SHP77 (cell line): ENCODE measurements around the gene ADAMTS2.
"Not testable (repeated sequence)": the region's sequence is repeated elsewhere in the genome, so short reads cannot be mapped to it uniquely, and the experiment has no call there.

Experiments used
- DNase-seq, 2 experiments: peaks; one replicate each; lab custom pipeline; 2025; lab: John Stamatoyannopoulos, UW

Gene ADAMTS2

GRCh38 chr5:179217356-179217755 lies 127.9 kb downstream of the ADAMTS2 start:
- no peak for DNase-seq

DNA sequence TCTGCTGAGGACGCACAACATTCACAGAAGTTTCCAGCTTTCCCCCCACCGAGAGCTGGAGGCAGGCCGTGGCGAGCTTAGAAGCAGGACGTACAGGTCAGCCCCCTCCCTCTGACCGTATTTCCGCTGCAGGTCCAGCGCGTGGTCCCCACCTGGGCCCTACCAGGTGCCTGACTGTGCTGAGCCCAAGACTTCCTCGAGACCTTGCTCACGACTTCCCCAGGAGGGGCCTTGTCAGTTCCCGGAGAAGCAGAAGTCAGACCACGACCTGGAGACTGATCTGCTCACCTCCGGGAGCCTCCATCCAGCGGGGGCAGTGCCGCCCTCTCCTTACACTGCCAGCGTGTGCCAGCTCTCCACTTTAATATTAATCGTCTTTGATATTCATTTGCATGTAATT lies 128.9 kb downstream of the ADAMTS2 start:
- not testable (repeated sequence) for DNase-seq

- no peak for DNase-seq
Observed at GRCh38 chr5:179215576-179215975, 129.7 kb downstream of the ADAMTS2 start.

- DNase-seq, result no peak
Observed at GRCh38 chr5:179214678-179215077, 130.6 kb downstream of the ADAMTS2 start.

DNA sequence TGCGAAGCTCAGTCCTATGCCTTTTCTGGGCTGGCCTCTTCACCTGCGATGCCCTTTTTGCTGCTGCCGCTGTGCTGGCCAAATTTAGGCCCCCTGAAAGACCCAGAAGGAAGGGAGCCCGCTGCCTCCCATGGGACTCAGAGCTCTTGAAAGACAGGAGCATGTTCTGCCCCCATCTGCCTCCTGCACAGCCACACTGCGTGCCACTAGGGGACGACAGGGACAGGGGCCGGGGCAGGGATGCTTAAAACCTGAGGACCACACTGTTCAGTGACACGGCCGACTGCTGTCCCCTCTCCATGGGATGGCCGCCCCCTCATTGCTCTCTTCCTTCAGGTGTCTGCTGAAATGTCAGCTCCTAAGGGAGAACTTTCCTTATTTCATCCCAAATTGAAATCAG lies 132.4 kb downstream of the ADAMTS2 start:
- DNase-seq, result no peak

GRCh38 chr5:179211631-179212030 lies 133.6 kb downstream of the ADAMTS2 start:
- DNase-seq, result no peak

- no peak for DNase-seq
Observed at GRCh38 chr5:179211068-179211467, 134.2 kb downstream of the ADAMTS2 start.

- DNase-seq, result no peak
Observed at GRCh38 chr5:179210478-179210877, 134.8 kb downstream of the ADAMTS2 start.

- no peak for DNase-seq
Observed at GRCh38 chr5:179209359-179210150, 135.7 kb downstream of the ADAMTS2 start.

DNA sequence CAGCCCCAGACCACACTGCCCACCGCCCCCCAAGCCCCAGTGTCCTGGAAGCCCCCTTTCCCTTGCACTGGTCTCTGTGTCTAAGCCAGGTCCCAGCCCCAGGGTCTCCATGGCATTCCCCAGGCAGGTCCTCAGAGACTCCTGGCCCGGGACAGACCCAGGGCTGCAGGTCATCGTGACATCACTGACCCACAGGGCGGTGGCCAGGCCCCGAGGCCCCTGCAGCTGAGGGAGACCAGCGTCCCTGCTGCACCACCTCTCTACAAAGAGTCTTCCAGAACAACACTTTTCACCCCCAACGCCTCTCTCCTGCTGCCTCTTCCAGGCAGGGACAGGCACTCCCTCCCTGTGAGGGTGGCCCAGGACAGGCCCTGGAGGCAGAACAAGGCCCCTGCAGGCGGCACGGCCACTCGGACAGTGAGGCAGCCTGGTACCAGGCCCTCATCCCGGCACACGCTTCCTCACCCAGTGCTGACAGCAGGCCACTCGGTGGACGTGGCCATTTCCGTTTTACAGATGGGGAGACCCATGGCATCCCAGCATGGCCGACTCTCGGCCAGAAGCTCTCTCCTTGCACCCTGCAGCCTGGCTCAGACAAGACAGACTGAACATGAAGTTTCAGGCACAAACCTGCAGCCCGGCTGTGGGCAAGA lies 136.4 kb downstream of the ADAMTS2 start:
- no peak for DNase-seq

DNA sequence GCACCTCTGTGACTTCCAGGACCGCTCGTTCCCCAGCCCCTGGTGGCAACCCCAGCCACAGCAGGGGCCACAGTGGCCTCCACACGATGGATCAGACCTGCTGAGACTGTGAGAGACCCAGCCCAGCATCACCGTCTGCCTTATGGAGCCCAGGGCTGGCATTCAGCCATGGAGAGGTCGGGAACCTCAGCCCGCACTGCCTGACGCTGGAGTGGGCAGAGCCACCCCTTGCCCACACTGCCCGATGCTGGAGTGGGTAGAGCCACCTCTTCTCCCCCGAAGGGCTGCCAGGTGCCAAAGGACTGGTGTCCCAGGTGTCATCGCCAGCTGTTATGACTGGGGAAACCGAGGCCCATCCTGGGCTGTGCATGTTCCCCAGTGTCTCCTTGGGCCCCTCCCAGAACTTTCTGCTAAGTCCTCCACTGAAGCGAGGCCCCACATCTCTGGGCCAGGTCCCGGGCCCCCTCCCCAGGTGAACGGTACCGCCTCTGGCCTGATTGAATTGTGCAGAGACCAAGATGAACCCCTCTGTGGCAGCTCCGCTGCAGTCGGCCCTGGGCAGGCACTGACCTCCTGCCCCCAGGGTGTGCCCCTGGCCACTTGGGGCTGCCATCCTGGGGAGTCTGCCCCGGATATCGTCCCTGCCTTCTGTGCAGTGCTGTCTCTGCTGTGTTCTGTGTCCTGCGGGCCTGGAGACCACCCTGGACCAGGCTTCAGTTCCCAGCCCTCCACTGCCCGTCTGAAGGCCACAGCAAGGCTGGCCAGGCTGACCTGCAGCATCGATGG lies 137.1 kb downstream of the ADAMTS2 start:
- DNase-seq, result no peak

DNA sequence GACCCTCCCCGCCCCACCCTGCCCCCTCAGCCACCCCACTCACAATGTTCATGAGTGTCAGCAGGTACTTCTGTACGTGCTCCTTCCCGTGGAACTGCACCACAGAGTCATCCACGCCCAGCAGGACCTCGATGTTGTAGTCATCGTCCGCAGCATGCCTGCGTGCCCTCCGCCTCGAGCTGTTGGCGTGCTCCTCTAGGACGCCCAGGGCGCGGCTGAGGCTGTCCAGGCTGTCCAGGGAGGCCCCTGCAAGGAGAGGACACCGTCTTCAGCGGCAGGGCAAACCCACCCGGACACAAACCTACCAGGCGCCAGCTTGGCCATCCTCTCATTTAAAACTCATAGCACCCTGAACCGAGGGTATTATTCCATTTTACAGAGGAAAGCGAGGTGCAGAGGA lies 137.8 kb downstream of the ADAMTS2 start:
- no peak for DNase-seq

DNA sequence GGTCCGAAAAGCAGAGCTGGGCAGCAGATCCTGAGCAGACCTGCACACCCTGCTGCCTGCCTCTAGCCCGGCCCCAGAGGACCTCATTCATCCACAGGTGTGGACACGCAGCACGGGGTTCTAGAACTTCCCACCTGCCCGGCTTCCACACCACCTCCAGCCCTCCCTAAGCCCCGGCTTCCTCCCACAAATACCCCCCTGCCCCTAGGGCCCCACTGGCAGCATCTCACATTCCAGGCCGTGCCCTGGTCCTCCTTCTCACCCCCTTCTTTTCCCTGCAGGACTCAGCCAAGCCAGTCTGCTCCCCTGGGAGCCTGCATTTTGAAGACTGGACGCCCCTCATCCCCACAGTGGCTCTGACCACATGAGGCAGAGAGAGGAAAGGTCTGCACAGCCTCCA lies 138.9 kb downstream of the ADAMTS2 start:
- no peak for DNase-seq

DNA sequence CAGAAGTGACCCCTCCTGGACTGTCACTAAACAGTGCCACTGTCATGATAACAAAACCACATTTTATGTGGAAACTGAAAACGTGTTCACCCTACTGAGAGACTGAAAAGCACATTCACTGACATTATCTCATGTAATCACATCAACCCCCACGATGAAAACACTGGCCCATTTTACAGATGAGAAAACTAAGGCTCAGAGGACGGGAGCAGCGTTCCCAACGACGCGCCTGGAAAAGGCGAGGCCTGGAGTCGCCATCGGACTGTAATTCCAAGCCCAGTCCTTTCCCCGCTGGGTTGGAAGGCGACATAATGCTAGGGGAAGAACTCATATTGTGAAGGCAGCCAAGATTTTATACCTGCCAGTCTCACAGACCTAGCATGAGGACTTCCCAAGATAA lies 140.0 kb downstream of the ADAMTS2 start:
- DNase-seq, result no peak

DNA sequence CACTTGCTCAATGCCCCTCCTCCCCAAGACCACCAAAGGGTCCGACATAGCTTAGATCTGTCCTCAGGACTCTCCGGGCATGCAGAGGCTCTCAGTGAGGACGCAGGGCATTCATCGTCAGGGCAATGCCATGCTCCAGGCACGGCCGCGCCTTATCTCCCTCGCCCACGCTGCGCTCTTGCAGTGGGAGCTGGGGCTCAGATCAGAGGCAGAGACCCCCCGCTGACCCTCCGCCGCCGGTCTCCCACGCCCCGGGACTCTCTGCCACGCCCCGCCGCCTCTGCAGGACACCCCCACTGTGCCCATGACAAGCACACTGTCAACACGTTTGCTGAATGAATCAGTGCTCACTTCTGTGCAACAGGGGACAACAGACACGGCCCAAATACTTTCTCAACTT lies 140.7 kb downstream of the ADAMTS2 start:
- no peak for DNase-seq

DNA sequence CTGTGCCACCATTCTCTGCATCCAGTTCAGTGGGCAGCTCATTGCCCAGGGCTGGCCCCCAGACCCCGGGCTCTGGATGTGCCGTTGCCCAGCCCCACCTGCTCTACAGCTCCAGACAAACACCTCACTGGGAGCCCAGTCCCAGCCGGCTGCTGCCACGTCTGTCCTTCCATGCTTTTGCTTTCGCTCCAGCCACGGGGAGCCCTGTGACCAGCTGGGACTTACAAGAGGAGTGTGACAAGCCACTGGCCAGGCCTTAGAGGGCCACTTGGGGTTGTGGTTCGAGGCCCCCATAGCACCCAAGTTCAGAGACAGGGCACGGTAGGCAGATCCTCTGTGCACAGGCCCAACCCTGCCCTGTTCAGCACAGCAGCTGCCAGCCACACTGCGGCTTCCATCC lies 142.0 kb downstream of the ADAMTS2 start:
- no peak for DNase-seq

- no peak for DNase-seq
Observed at GRCh38 chr5:179201986-179202385, 143.3 kb downstream of the ADAMTS2 start.

DNA sequence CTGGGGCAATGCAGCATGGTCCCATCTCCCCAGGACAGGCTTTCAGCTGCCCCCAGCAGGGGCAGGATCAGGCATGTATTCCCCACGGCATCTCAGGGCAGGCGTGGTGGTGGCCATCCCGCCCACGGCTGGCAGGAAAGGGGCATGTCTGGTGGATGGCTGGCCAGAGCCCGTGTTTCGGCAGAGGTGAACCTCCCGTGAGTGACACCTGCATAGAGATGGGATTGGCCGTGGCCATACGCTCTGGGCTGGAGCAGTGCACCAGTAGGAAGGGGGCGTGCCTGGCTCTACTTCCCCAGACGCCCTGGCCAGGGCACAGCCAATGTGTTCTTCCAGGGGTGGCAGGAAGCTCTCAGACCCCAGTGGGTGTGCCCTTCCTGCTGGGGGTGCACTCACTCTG lies 146.0 kb downstream of the ADAMTS2 start:
- no peak for DNase-seq

DNA sequence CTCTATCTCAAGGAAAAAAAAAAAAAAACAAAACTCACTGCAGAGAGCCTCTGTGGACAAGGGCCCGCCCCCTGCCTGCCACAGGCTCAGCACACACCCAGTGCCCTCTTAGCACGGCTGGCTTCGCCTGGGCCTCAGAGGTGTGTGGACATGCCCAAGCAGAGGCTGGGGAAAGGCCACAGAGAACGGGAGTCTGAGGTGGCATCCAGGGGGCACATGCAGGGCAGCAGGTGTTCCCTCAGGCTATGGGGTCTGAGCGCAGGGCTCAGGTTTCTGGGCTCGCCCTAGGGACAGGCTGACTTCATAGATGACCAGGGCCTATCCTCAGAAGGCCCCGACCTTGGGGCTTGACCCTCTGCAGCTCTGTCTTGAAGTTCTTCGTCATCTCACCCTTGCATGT lies 146.4 kb downstream of the ADAMTS2 start:
- no peak for DNase-seq

DNA sequence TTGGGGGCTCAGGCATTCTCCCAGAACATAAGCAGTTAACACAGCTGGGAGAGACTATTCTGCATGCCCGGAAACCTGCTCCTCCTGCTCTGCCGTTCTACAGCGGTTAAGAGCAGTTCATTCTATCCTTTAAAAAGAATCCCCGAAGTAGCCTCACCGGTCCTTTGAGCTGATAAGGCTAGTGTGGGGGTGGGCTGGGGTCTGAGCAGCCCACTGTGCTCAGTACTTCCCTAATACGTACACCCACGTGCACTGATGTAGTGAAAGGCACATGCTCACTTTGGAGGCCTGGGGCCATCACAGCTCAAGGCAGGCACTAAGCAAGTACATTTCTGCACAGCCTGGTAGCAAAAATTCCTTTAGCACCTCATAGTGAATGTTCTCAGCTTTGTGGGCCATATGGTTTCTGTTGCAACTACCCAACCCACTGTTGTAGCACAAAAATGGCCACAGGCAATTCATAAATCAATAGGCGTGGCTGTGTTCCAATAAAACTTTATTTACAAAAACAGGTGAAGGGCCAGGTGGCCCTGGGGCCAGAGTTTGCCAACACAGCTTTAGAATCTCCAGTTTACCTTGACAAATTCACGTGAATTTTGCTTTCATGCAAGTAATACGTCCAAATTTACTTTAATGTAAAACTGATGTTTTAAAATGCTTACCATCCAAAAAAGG lies 148.7 kb downstream of the ADAMTS2 start:
- no peak for DNase-seq

- no peak for DNase-seq
Observed at GRCh38 chr5:179195561-179196404, 149.5 kb downstream of the ADAMTS2 start.
